Measurements from ENCODE around the gene PTTG1.

DNA sequence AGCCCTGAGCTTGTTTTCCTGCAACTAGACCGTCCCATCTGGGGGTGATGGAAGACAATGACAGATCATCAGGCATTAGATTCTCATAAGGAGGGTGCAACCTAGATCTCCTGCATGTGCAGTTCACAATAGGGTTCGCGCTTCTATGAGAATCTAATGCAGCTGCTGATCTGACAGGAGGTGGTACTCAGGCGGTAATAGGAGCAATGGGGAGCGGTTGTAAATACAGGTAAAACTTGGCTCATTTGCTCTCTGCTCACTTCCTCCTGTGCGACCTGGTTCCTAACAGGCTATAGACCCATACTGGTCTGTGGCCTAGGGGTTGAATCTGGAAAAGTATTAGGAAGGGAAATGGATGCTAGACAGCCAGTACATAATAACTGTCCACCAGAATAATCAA lies 39.7 kb downstream of the PTTG1 start:
- TF ChIP-seq MEIS2 (IDR thresholded peaks at IDR 0.05; ENCODE audit: partially characterized antibody), result no peak
- no peak for TF ChIP-seq RAD21 (CRISPR knock-in tag; conservative IDR thresholded peaks at IDR 0.05 in 1 of 2, IDR thresholded peaks at IDR 0.05 in 1 of 2)
- TF ChIP-seq POLR2A (conservative IDR thresholded peaks at IDR 0.05), result no peak
- TF ChIP-seq SP1 (CRISPR knock-in tag; IDR thresholded peaks at IDR 0.05), result no peak
- no peak for TF ChIP-seq SMC3 (conservative IDR thresholded peaks at IDR 0.05; ENCODE audit: insufficient read depth, low read depth, low read length)
- no peak for TF ChIP-seq CBFA2T2 (conservative IDR thresholded peaks at IDR 0.05)

Data from K562 (cell line).